NCI-H226 (cell line): ENCODE measurements around the gene UBA6.

Experiments
- DNase-seq: peaks from one replicate; pipeline ENCODE4 v3.0.0-alpha.2; 2015

The UBA6 gene

DNA sequence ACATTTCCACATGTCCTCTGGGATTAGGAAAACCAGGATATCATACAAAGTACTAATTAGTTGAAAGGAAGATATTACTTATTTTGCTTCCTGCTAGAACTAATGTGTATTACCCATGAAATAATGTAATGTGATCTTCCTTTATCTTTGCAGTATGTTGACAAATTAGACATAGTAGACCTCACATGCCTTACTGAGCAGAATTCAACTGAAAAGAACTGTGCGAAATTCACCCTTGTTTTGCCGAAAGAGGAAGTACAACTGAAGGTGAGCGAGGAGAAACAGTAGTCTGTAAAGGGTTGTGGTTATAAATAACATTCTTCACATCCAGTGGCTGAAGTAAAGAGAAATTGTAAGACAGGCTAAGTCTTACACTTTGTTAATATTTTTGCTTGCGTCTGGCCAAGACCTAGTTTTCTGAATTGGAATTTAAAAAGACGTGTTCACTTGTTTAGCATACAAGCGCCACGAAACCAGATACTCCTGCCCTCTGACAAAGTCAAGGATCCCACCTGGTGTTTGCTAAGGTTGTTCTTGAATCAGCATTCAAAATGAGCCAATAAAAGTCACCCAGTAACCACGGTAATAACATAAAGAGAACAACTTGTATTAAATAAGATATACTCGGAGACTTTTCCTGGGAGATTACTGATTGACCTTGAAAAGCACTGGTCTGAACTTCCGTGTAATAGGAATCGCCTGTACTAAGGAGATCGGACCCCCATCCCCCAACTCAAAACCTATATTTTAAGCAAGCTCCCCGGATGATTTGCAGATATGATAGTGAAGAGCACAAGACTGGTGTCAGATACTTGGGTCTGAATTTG is 125.5 kb downstream of the UBA6 start:
- no peak for DNase-seq

DNA sequence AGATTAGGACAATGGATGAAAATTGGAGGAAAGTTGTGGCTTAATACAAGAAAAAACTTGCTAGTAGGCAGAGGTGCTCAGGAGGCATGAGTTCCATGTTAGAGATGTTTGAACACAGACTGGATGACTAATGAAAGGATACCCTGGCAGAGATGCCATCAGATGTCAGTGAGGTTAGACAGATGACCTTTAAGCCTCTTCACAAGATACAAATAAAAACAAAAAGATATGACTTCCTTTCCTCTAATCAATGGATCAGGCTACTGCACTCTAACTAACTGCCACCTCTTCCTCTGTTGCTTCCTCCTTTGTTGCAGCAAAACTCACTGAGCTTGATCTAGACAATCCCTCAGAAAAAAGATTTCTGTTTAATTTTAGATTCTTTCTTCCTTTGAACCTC is 127.8 kb downstream of the UBA6 start:
- DNase-seq: no peak

DNA sequence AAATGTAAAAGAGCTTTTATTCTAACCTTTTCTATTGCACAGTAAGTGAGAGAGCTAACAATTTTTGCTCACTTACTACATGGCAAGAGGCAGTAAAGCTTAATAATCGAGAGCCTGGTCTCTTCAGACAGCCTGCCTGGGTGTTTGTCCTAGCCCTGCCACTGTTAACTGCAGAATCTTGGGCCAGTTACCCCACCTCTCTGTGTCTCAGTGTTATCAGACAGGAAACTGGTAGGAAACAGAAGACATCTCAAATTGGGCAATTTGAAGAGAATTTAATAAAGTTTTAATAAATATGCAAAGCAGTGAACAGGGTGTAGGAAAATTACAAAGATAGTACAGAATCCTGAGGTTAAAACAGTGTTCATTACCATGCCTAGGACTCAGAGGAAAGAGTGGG is 129.0 kb downstream of the UBA6 start:
- no peak for DNase-seq

DNA sequence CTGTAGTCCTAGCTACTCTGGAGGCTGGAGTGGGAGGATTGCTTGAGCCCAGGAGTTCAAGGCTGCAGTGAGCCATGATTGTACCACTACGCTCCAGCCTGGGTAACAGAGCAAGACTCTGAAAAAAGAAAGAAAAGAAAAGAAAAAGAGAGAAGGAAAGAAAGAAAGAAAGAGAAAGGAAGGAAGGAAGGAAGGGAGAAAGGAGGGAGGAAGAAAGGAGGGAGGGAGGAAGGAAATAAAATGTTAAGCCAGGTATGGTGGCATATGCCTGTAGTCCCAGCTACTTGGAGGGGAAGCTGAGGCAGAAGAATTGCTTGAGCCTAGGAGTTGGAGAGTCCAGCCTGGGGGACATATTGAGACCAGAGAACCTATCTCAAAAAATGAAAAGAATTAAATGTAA is 130.4 kb downstream of the UBA6 start:
- DNase-seq: no peak

DNA sequence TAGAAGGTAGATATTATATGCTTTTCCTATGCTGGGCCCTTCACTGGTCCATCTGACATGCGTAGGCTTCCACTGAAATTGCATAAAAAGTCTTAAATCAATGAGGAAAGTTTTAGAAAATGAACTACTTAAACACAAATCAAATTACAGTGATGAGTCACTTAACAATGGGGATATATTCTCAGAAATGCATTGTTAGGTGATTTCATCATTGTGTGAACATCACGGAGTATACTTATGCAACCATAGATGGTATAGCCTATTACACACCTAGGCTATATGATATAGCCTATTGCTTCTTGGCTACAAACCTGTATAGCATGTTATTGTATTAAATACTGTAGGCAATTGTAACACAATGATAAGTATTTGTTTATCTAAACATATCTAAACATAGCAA is 132.1 kb downstream of the UBA6 start:
- peak; percentile 30 for DNase-seq

DNA sequence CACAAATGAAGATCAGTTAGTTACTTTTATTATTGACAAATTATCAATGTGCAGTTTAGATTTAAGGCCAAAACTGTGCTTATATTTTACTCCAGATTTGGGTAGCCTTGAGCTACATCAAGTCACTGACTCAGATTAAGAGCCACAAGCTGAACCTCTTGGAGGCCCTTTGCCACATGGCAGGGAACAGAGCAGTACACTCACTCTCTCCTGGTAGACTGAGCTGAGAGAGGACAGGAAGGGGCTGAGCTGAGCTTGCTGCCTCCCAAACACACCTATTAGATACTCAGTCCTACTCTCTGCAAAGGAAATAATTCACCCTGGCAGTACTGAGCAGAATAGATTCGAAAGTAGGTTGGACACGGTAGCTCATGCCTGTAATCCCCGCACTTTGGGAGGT is 134.6 kb downstream of the UBA6 start:
- no peak for DNase-seq

DNA sequence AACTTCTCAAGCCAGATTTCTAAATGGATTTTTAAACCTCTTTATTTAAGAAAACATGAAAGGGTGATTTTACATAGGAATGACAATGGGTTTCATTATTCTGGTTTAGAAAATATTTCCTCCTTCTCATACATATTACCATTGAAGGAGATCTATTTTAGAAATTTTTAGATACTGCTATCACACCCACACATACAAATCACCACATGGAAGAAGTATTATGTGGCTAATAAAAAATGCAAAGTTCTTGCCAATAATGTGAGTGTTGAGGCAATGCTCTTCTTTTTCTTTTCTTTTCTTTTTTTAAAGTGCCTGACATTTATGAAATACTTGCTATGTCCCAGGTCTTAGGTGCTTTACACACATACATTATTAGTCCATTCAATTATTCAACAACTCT is 135.7 kb downstream of the UBA6 start:
- no peak for DNase-seq
